GM21619 (cell line): ENCODE results near the gene PRDM10.
A peak's percentile ranks its signal among the peaks of the same experiment; 100 is the strongest.

ENCODE experiments used
- ATAC-seq: cut with Tn5 transposase; IDR thresholded peaks from one replicate; pipeline ENCODE4 v1.9.1; 2021; ENCODE audit not compliant: unreplicated experiment

The PRDM10 gene

DNA sequence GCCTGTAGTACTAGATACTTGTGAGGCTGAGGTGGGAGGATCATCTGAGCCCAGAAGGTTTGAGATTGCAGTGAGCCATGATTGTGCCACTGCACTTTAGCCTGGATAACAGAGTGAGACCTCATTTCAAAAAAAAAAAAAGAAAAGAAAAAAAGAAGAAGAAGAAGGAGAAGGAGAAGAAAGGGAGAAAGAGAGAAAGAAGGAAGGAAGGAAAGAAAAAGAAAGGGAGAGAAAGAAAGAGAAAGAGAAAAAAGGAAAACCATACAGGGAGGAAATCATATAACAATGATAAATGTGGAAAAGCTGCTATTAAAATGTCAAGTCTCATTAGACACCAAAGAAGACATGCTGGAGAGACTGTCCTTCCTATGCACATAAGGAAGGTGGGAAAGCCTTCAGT lies 5.7 kb upstream of the PRDM10 start:
- no peak for ATAC-seq

DNA sequence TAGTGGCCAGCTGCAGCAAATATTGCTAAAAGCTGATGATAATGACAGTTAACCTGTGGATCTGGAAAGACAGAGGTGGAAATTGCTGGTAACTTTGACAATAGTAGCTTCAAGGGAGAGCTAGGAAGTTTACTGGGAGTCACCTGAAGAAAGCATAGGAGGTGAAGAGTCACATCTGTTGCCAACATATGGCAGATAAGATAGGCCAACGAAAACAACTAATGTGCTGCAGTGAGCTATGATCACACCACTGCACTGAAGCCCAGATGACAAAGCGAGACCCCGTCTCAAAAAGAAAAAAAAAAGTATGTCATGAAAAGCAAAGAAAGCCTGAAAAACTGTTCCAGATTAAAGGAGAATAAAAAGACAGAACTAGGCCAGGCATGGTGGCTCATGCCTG lies 4.3 kb upstream of the PRDM10 start:
- no peak for ATAC-seq

GRCh38 chr11:130003717-130004001 lies 1.0 kb upstream of the PRDM10 start:
- no peak for ATAC-seq

GRCh38 chr11:130002846-130003716 lies 446 bp upstream of the PRDM10 start:
- peak; percentile 70 for ATAC-seq

- peak; percentile 18 for ATAC-seq
Measured at GRCh38 chr11:130001461-130002351, 929 bp downstream of the PRDM10 start.

- ATAC-seq: no peak
Measured at GRCh38 chr11:130000552-130001176, 2.0 kb downstream of the PRDM10 start.

DNA sequence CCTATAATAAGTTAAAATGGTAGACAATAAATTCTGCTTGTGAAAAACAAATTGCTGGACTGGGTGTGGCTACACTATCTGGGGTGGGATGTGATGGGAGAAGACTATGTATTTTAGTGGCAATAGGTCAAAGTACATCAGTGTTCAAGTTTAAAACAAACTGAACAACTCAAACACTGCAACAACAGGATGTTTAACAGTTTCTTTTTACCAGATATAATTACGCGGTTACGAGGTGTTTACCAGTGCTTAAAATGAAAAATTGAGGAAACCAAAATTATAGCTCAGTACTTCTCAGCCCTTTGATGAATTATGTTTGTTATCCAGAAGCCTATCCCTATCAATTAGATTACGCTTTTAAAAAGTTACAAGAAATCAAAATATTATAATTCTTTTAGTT lies 3.2 kb downstream of the PRDM10 start:
- no peak for ATAC-seq

GRCh38 chr11:129998905-129999304 lies 3.7 kb downstream of the PRDM10 start:
- ATAC-seq: no peak

DNA sequence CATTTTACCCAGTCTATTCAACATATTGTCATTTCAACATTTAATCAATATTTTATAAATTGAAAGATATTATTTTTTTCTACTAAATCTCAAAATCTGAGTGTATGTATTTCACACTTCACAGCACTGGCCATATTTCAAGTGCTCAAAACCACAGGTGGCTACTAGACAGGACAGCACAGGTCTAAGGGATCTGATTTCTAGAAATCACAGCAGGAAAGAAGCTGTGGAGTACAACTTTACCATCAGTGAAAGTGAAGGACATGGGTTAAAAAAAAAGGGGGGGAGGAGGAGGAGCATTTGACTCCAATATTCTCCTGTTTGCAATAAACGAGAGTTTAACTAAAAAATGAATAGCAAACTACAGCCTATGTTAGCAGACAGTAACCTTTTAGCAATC lies 4.5 kb downstream of the PRDM10 start:
- ATAC-seq: no peak

- ATAC-seq: no peak
Measured at GRCh38 chr11:129997513-129997912, 5.1 kb downstream of the PRDM10 start.

- ATAC-seq: no peak
Measured at GRCh38 chr11:129996113-129996870, 6.3 kb downstream of the PRDM10 start.

DNA sequence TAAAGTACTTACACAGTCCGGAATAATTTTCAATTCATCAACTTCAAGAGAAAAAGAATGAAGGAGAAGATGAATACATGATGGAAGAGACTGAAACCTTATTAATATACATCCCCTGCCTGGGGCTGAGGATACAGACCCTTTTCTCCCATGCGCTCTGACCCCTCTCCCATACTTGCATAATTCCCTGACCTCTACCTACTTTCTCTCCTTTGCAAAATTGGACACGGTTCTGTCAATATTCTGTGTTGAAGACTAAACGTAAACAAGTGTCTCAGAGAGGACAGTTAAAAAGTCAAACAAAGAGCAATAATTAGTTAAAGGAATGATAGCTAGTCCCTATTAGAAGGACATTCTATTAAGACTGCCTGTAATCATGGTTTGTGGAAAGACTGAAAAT lies 7.5 kb downstream of the PRDM10 start:
- no peak for ATAC-seq

DNA sequence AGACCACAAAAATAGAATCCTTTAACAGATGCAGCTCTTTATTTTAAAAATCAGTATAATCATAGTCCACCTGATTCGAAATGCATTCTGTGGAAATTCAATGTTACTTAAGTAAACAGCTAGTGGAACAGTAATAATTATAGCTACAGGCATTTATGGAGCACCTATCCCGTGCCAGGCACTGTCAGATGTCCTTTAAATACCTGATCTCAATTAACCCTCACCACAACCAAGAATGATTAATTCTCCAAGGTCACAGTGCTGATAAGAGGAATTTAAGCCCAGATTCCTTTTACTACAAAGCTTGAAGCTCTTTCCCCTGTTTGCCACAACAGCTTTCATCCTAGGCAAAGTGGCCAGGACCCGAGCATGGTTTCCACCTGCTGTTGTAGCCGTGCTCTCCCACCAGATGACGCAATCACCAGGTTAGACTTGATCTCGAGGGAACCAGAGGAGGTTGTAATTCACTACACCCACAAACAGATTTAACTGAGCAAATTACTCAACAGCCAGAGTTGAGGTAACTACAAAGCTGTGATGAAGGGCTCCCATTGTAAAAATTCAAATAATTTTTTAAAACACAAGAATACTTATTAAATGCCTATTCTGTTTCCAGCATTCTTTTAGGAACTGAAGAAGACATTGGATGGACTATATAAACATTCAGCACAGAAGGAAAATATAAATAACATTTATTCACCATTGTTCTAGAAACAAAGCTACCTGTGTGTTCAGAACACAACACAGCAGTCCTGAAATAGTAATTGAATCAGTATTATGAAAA lies 10.3 kb downstream of the PRDM10 start:
- peak; percentile 66 for ATAC-seq

DNA sequence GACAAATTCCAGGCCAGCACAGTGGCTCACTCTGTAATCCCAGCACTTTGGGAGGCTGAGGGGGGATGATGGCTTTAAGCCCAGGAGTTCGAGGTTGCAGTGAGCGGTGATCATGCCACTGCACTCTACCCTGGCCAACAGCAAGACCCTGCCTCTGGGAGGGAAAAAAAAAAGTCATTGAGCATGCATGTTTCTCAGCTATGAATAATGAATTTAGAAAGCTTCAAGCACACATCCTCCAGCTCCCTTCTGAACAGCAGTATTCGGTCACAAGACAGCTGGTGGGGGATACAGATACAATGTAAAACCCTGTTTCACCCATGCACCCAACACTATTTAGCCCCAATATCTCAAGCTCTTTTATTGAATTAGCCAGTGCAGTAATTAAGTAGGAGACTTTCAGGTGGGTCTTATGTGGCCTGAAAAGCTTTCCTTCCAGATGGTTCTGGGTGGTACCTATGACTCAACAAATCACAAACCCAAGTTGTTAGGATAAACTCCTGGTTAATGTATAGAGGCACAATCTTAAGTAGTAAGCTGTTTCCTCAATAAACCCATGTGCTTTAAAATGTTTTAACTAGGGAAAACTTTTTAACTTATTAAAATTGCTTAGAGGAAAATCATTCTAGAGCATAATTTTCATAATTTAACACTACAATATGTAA lies 13.4 kb downstream of the PRDM10 start:
- no peak for ATAC-seq

DNA sequence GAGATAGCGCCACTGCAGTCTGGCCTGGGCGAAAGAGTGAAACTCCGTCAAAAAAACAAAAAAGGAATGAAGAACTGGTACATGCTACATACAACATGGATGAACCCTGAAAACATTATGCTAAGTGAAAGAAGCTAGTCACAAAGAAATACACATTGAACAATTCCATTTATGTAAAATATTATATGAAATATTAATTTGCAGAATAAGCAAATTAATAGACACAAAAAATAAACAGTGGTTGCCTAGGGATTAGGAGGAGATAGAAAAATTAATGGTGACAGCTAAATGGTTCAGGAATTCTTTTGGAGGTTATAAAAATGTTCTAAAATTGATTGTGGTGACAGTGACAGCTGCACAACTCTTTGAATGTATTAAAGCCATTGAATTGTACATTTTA lies 14.7 kb downstream of the PRDM10 start:
- ATAC-seq: no peak

- no peak for ATAC-seq
Measured at GRCh38 chr11:129985823-129986222, 16.8 kb downstream of the PRDM10 start.

DNA sequence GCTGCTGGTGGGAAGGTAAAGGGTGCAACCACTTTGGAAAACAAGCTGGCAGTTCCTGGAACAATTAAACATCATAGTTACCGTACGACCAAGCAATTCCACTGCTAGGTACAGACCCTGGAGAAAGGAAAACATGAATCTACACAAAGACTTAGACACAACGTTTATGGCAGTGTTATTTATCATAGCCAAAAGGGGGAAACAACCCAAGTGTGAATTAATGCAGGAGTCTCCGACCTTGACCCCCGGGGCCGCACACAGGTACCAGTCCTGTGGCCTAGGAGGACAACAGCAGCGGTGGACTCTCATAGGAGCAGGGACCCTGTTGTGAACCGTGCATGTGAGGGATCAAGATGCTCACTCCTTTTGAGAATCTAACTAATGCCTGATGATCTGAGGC lies 22.5 kb downstream of the PRDM10 start:
- no peak for ATAC-seq

DNA sequence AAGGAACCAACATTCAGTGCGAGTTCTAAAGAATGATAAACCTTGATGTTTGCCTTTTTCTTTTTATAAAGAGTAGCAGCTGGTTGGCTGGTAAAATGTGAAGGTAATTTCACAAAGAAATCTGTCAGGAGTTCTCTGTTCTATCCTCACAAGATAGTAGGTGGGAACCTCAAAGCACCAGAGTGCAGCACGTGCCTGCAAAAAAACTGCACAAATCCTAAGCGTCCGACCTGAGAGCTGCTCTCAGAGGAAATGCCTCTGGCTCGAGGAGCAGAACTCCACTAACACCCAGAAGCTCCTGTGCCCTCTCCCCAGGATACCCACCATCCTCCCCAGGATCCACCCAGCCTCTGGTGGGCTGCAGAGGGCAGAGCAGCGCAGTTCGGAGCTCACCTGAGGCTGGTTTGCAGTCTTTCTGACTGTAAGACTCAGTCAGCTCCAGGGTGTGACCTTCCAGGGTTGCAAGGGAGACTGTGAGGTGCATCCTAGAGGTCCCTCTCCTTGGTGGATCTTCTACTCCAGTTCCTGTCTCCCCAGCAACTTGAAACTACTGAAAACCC lies 23.5 kb downstream of the PRDM10 start:
- ATAC-seq: no peak

GRCh38 chr11:129978447-129978846 lies 24.2 kb downstream of the PRDM10 start:
- ATAC-seq: no peak
